ENCODE results near the gene OR4D2. TPM values are rescaled to one million over a fixed set of nuclear protein-coding genes. Genes with fewer than 3 reads are reported as not detected.

The OR4D2 gene
- total and polyA plus RNA-seq, 2 of the 4 experiments (the other 2 are of a cell fraction), result not detected

DNA sequence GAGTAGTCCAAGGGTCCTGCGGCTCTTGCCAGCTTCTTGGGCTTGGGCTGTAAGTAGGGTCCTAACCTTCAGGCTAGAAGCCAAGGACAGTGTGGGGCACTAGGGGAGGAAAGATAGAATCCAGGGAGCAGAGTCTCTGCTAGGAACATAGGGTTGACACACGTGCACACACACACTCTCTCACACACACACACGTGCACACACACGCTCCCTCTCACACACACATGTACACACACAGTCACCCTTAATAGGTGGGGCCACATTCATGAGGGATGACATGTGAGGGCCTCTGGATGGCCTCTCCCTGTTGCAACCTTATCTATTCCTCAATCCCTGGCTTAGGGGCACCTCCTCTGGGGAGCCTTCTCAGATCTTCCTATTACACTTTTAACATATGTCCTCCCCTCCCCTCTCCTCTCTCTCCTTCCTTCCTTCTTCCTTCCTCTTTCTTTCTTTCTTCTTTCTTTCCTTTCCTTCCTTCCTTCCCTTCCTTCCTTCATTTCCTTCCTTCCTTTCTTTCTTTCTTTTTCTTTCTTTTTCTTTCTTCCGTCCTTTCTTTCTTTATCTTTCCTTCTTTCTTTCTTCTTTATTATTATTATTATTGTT is 28.8 kb downstream of the OR4D2 start:
- Histone ChIP-seq H3K9ac (ENCODE audit: low read depth, low read length) (no peak overlapping the region), H3K9me1 (ENCODE audit: insufficient read depth, low read length) (no peaks in the 10 kb centered on the region), H3K27ac (ENCODE audit: insufficient read depth, low read length) (no peak overlapping the region), H3K18ac (ENCODE audit: low read depth, low read length) (no peak overlapping the region), H3K4me1 (ENCODE audit: control insufficient read depth, insufficient read depth, low read length) (no peaks in the 10 kb centered on the region), H2BK120ac (ENCODE audit: low read depth, low read length) (no peak overlapping the region), H3K23ac (ENCODE audit: low read depth, low read length) (no peak overlapping the region), H4K5ac (ENCODE audit: low read depth, low read length) (no peak overlapping the region), H3K4me2 (ENCODE audit: low read depth, low read length) (no peak overlapping the region), H3K36me3 (ENCODE audit: control insufficient read depth, insufficient read depth, low read length) (no peaks in the 10 kb centered on the region), H2BK15ac (ENCODE audit: low read depth, low read length) (no peak overlapping the region), H3K56ac (ENCODE audit: extremely low read depth, insufficient read depth, low read length) (no peak overlapping the region), H2BK5ac (ENCODE audit: low read depth, low read length, poor library complexity, severe bottlenecking) (no peak overlapping the region), H3K27me3 (ENCODE audit: control insufficient read depth, insufficient read depth, low read length) (peaks cover 16% of the 10 kb centered on the region), H3K4ac (ENCODE audit: low read depth, low read length) (no peak overlapping the region), H4K20me1 (ENCODE audit: insufficient read depth, low read length) (no peaks in the 10 kb centered on the region), H3K79me1 (ENCODE audit: low read depth in 1 of 2, low read length in 2 of 2) (no peaks in the 10 kb centered on the region), H3K9me3 (ENCODE audit: control insufficient read depth, insufficient read depth, low read length) (no peaks in the 10 kb centered on the region), H3K14ac (replicated peaks; ENCODE audit: low read depth, low read length) (no peak overlapping the region), H2AK5ac (ENCODE audit: low read depth, low read length) (no peak overlapping the region), H4K8ac (ENCODE audit: low read depth in 2 of 2, low read length in 2 of 2) (no peak overlapping the region), H2AFZ (replicated peaks; ENCODE audit: low read length, poor library complexity) (no peak overlapping the region), H4K91ac (ENCODE audit: insufficient read depth, low read depth, low read length) (no peak overlapping the region), H2BK20ac (ENCODE audit: low read depth, low read length) (no peak overlapping the region), H3K4me3 (ENCODE audit: insufficient read depth, low read depth, low read length) (no peak overlapping the region), H2AK9ac (replicated peaks; ENCODE audit: low read depth, low read length, poor library complexity) (no peak overlapping the region)
- no TSS peak for BruUV-seq (replicated peaks)
- 100% methylated on average over 1 of the region's 5 CpGs; no CpG with 5 or more reads in 1 of the 2 experiments for WGBS, 2 experiments (ENCODE audit: extremely low coverage in 2 of 2, insufficient read length in 1 of 2)
- DNase-seq (no peak), ATAC-seq (ENCODE audit: low read depth) (no peak)
- dilution Hi-C loops (cut with HindIII; ENCODE audit: low sequenced_read_pairs, unreplicated experiment), result no loop called here
- intact Hi-C loops (cut with micrococcal nuclease), result no loop called here
- in situ Hi-C loops (cut with MboI; ENCODE audit: low sequenced_read_pairs), result no loop called here
- POLR2A ChIA-PET (ENCODE audit: unreplicated experiment), result no interaction called here
- TF ChIP-seq MAFK (IDR thresholded peaks at IDR 0.05; ENCODE audit: low read depth, low read length), result no peak
- TF ChIP-seq POLR2A (IDR thresholded peaks at IDR 0.05; ENCODE audit: low read depth, low read length), result no peak
- no peak for TF ChIP-seq MXI1 (IDR thresholded peaks at IDR 0.05; ENCODE audit: borderline replicate concordance, low read depth, low read length)
- no peak for TF ChIP-seq FOS (IDR thresholded peaks at IDR 0.05; ENCODE audit: low read depth, low read length)
- no peak for TF ChIP-seq NFE2L2 (IDR thresholded peaks at IDR 0.05; ENCODE audit: low read depth, low read length)
- no peak for TF ChIP-seq SMC3 (IDR thresholded peaks at IDR 0.05; ENCODE audit: low read depth, low read length)
- no peak for TF ChIP-seq MAZ (IDR thresholded peaks at IDR 0.05; ENCODE audit: borderline replicate concordance, low read depth, low read length)
- no peak for TF ChIP-seq RFX5 (IDR thresholded peaks at IDR 0.05; ENCODE audit: low read depth, low read length)
- no peak for TF ChIP-seq RCOR1 (IDR thresholded peaks at IDR 0.05; ENCODE audit: insufficient replicate concordance, low read length)
- TF ChIP-seq, protein P1, sequence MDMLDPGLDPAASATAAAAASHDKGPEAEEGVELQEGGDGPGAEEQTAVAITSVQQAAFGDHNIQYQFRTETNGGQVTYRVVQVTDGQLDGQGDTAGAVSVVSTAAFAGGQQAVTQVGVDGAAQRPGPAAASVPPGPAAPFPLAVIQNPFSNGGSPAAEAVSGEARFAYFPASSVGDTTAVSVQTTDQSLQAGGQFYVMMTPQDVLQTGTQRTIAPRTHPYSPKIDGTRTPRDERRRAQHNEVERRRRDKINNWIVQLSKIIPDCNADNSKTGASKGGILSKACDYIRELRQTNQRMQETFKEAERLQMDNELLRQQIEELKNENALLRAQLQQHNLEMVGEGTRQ (IDR thresholded peaks at IDR 0.05; ENCODE audit: low read depth, low read length), result no peak
- TF ChIP-seq BHLHE40 (IDR thresholded peaks at IDR 0.05; ENCODE audit: low read depth, low read length), result no peak
- no peak for TF ChIP-seq ELK1 (IDR thresholded peaks at IDR 0.05; ENCODE audit: borderline replicate concordance, low read depth, low read length)
- CTCF ChIA-PET, result no interaction called here

Measured in IMR-90 (cell line).